CD4-positive, alpha-beta T cell treated with Interleukin-21 for 1 hour (primary cell): ENCODE data around the gene PIK3CD.
"Not testable (repeated sequence)": the region's sequence is repeated elsewhere in the genome, so short reads cannot be mapped to it uniquely, and the experiment has no call there.

Experiments
- DNase-seq: peaks from one replicate; pipeline ENCODE4 v3.0.0-alpha.2; 2020

The PIK3CD gene

GRCh38 chr1:9654834-9655723 lies 3.5 kb downstream of the PIK3CD start:
- DNase-seq, result peak; percentile 65

- DNase-seq, result no peak
Observed at GRCh38 chr1:9655836-9656235, 4.3 kb downstream of the PIK3CD start.

- no peak for DNase-seq
Observed at GRCh38 chr1:9657521-9658032, 6.0 kb downstream of the PIK3CD start.

GRCh38 chr1:9658199-9658598 lies 6.7 kb downstream of the PIK3CD start:
- DNase-seq, result peak; percentile 15

- no peak for DNase-seq
Observed at GRCh38 chr1:9659328-9659727, 7.8 kb downstream of the PIK3CD start.

GRCh38 chr1:9663257-9663656 lies 11.7 kb downstream of the PIK3CD start:
- no peak for DNase-seq

- no peak for DNase-seq
Observed at GRCh38 chr1:9665193-9665592, 13.7 kb downstream of the PIK3CD start.

GRCh38 chr1:9668080-9668479 lies 16.5 kb downstream of the PIK3CD start:
- no peak for DNase-seq

- DNase-seq, result no peak
Observed at GRCh38 chr1:9670085-9670484, 18.6 kb downstream of the PIK3CD start.

- DNase-seq, result no peak
Observed at GRCh38 chr1:9671377-9672140, 20.0 kb downstream of the PIK3CD start.

GRCh38 chr1:9672444-9672843 lies 20.9 kb downstream of the PIK3CD start:
- no peak for DNase-seq

- DNase-seq, result no peak
Observed at GRCh38 chr1:9675393-9675792, 23.9 kb downstream of the PIK3CD start.

- not testable (repeated sequence) for DNase-seq
Observed at GRCh38 chr1:9676128-9676527, 24.6 kb downstream of the PIK3CD start.

GRCh38 chr1:9676815-9677393 lies 25.4 kb downstream of the PIK3CD start:
- DNase-seq, result no peak

GRCh38 chr1:9680091-9680490 lies 28.6 kb downstream of the PIK3CD start:
- DNase-seq, result no peak

- DNase-seq, result no peak
Observed at GRCh38 chr1:9680828-9681227, 29.3 kb downstream of the PIK3CD start.

GRCh38 chr1:9684801-9685200 lies 33.3 kb downstream of the PIK3CD start:
- no peak for DNase-seq

- peak; percentile 71 for DNase-seq
Observed at GRCh38 chr1:9687120-9687873, 35.8 kb downstream of the PIK3CD start.

- no peak for DNase-seq
Observed at GRCh38 chr1:9687874-9688582, 36.5 kb downstream of the PIK3CD start.

GRCh38 chr1:9688599-9688998 lies 37.1 kb downstream of the PIK3CD start:
- DNase-seq, result no peak

GRCh38 chr1:9689011-9689706 lies 37.6 kb downstream of the PIK3CD start:
- DNase-seq, result peak; percentile 82
